ENCODE data around the gene RXRA.

DNA sequence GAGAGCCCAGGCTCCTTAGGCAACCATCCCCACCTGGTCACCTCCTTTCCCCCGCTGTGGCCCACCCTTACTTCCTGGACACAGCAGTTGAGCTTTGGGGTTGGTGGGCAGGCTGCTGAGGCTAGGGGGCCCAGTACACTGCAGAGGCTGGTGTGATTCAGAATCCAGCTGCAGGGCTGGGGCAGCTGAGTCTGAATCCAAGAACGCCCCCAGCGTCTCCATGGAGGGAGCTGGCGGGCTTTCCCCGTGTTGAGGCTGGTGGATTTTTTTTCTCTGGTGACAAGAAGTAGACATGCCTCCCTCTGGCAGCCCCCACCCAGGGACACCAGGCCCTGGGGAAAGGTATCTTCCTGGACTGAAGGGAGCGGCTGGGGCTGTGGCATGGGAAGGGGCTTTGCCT is 104.8 kb downstream of the RXRA start:
- TF ChIP-seq EZH2 (IDR thresholded peaks at IDR 0.05; ENCODE audit: borderline replicate concordance, insufficient read depth, low read depth, low read length, poor library complexity, severe bottlenecking), result no peak
- TF ChIP-seq, protein P1, sequence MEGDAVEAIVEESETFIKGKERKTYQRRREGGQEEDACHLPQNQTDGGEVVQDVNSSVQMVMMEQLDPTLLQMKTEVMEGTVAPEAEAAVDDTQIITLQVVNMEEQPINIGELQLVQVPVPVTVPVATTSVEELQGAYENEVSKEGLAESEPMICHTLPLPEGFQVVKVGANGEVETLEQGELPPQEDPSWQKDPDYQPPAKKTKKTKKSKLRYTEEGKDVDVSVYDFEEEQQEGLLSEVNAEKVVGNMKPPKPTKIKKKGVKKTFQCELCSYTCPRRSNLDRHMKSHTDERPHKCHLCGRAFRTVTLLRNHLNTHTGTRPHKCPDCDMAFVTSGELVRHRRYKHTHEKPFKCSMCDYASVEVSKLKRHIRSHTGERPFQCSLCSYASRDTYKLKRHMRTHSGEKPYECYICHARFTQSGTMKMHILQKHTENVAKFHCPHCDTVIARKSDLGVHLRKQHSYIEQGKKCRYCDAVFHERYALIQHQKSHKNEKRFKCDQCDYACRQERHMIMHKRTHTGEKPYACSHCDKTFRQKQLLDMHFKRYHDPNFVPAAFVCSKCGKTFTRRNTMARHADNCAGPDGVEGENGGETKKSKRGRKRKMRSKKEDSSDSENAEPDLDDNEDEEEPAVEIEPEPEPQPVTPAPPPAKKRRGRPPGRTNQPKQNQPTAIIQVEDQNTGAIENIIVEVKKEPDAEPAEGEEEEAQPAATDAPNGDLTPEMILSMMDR (IDR thresholded peaks at IDR 0.05), result no peak
